Fibroblast of skin of back (primary cell): ENCODE measurements around the gene MAGEA9.
"Not testable (repeated sequence)": the region's sequence is repeated elsewhere in the genome, so short reads cannot be mapped to it uniquely, and the experiment has no call there.

Experiments
- DNase-seq: peaks from one replicate; pipeline ENCODE4 v3.0.0-alpha.2; 2013

Gene MAGEA9

DNA sequence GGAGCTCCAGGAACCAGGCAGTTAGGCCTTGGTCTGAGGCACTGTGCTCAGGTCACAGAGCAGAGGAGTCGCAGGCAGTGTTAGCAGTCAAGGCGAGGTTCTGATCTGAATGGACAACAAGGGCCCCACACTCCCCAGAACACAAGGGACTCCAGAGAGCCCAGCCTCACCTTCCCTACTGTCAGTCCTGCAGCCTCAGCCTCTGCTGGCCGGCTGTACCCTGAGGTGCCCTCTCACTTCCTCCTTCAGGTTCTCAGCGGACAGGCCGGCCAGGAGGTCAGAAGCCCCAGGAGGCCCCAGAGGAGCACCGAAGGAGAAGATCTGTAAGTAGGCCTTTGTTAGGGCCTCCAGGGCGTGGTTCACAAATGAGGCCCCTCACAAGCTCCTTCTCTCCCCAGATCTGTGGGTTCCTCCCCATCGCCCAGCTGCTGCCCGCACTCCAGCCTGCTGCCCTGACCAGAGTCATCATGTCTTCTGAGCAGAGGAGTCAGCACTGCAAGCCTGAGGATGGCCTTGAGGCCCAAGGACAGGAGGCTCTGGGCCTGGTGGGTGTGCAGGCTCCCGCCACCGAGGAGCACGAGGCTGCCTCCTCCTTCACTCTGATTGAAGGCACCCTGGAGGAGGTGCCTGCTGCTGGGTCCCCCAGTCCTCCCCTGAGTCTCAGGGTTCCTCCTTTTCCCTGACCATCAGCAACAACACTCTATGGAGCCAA is 26.2 kb downstream of the MAGEA9 start:
- DNase-seq: no peak

- DNase-seq: no peak
These were observed 36.9 kb downstream of the MAGEA9 start for GRCh38 chrX:149818652-149819051.

DNA sequence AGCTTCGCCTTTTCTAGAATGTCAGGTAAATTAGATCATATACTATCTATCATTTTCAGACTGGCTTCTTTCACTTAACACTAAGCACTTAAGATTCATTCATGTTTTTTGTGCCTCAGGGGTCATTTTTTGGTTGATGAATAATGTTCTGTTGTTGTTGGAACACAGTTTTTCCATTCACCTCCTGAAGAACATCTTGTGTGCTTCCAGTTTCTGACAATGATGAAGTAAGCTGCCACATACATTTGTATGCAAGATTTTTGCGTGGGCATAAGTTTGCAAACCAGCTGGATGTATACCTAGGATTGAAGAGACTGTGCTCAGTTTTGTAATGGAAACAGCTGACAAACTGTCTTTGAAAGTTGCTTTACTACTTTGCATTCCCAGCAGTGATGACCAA is 37.6 kb downstream of the MAGEA9 start:
- DNase-seq: no peak

GRCh38 chrX:149825424-149825823 is 43.7 kb downstream of the MAGEA9 start:
- DNase-seq: peak; percentile 1

DNA sequence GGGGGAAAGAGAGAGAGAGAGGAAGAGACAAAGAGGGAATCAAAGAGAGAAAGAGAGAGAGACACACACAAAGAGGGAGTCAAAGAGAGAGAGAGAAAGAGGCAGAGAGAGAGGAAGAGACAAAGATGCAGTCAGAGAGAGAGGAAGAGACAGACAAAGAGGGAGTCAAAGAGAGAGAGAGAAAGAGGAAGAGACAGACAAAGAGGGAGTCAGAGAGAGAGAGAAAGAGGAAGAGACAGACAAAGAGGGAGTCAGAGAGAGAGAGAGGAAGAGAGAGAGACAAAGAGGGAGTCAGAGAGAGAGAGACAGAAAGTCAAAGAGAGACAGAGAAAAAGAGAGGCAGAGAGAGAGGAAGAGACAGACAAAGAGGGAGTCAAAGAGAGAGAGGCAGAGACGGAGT is 45.5 kb downstream of the MAGEA9 start:
- DNase-seq: no peak

- DNase-seq: peak; percentile 61
These were observed 48.0 kb downstream of the MAGEA9 start for GRCh38 chrX:149829751-149830191.

DNA sequence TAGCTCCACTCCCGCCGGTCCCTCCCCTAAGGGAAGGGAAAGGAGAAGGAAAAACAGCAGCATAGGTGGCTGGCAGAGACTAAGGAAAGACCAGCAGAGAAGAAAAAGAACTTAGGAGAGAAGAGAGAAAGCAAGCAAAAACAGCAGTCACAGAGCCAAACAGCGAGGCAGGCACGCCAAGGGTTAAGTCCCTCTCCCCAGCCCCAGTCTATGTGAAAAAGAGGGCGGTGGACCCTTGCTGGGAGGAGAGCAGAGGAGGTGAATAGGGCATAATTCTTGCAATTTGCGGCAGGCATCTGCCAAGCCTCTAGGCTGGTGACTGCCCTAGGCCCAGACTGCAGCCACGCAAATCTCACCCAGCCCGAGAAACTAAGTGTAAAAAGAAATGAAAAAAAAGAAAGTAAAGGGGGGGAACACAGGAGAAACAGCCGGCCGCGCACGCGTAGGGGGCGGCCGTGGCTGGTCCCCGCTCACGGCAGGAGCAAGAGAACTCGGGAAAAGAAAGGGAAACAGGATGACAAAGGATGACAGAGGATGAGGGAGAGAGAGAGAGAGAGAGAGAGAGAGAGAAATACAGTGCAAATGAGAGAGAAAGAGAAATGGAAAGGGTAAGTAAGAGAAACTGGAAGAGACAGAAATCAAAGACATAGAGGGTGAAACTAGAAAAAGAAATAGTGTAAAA is 48.6 kb downstream of the MAGEA9 start:
- DNase-seq: peak; percentile 27

DNA sequence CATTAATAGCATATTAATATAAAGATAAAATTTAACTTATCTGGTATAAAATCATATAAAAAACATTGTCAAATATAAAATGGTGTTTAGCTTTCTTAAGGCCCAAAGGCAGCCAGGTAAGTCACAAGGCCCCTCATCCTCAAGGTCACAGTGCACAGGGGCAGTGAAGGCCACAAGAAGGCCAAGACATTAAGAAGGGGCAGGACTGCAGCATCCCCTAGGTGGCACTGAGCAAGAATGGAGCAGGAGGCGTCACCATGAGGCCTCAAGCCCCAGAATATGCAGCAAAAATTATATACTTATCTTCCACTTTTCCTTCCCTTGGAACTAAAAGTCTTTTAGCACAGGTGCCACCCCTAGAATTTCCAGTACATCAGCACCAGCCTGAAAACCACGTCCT is 49.7 kb downstream of the MAGEA9 start:
- DNase-seq: no peak

- not testable (repeated sequence) for DNase-seq
These were observed 55.0 kb downstream of the MAGEA9 start for GRCh38 chrX:149836728-149837127.

DNA sequence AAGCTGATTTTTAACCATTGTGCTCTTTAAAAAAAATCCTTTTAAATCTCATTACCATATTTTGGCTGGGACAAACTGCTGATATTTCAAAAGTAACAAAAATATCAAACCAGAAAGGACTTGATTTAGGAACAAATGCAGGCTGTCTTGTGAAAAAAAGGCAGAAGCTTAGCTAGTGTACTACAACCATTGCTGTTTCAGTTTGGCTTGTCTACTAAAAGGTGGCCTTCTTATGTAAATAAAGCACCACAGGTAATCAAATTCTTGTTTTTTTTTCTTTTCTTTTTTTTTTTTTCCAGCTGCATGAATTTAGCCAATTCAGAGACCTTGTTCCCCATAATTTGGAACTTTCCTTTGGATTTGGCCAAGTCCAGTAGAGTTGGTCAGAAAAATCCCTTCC is 55.4 kb downstream of the MAGEA9 start:
- no peak for DNase-seq
